Prostate gland (tissue), 2 donors: ENCODE data around the gene RCBTB2. TPM values are rescaled to one million over a fixed set of nuclear protein-coding genes. Genes with fewer than 3 reads are reported as not detected.

Source experiments
- DNase-seq: peaks from one replicate; pipeline ENCODE4 v3.0.0-alpha.2; 2019; ENCODE audit warnings: low spot score
- H3K27ac ChIP-seq, 2 donors: fragments of 200-600 bp; sonication (generic); 2 replicates each; pipeline ENCODE4 v1.5.1; 2017 to 2019
- H3K27me3 ChIP-seq: fragments of 200-600 bp; sonication (generic); replicated peaks from 2 replicates; pipeline ENCODE4 v1.5.1; 2019; ENCODE audit not compliant: insufficient read depth
- H3K36me3 ChIP-seq, 2 donors: fragments of 200-600 bp; sonication (generic); 1 replicate in 1 of 2; 2 replicates in 1 of 2; pipeline versions ENCODE4 v1.5.1 to v1.8.1; 2017 to 2019
- H3K4me1 ChIP-seq: fragments of 200-600 bp; sonication (generic); replicated peaks from 2 replicates; pipeline ENCODE4 v1.5.1; 2019
- H3K4me3 ChIP-seq, 2 donors: fragments of 200-600 bp; sonication (generic); 2 replicates each; pipeline ENCODE4 v1.5.1; 2017 to 2019
- H3K9me3 ChIP-seq: fragments of 200-600 bp; sonication (generic); 2 replicates; pipeline ENCODE4 v1.5.1; 2017
- POLR2A ChIP-seq: fragments of 450-650 bp; IDR thresholded peaks from one replicate; pipeline ENCODE4 v1.6.1; 2016; ENCODE audit warnings: antibody characterized with exemption, mild to moderate bottlenecking
- POLR2AphosphoS5 ChIP-seq: sonication (generic); formaldehyde crosslinking; IDR thresholded peaks from one replicate; pipeline ENCODE4 v1.6.1; 2017; ENCODE audit warnings: antibody characterized with exemption
- WGBS: methylation state at CpG from one replicate; pipeline ENCODE4 v1.1.5; 2018; 5-methylcytosine and 5-hydroxymethylcytosine counted together
- intact Hi-C: fragments of 100-400 bp; cut with DNase I; formaldehyde crosslinking; loops from one replicate; pipeline ENCODE4 v1.14.2; 2022
- total RNA-seq, 2 donors: library from RNA; depleted of rRNA; stranded (reverse); fragments of >200 nt; gene quantifications; one replicate each; pipeline ENCODE4 v1.1.0, GENCODE V29; 2016
- TF ChIP-seq, protein P1 (sequence below), 4 experiments: fragments of 200-600 bp in 2 of 4; fragments of 450-650 bp in 2 of 4; sonication (generic) in 2 of 4; IDR thresholded peaks; 1 replicate in 3 of 4; 2 replicates in 1 of 4; pipeline ENCODE4 v1.5.1; 2016 to 2019; ENCODE audit warnings: antibody characterized with exemption in 4 of 4, mild to moderate bottlenecking in 2 of 4, moderate library complexity in 2 of 4

Gene RCBTB2
- total RNA-seq, 2 donors from 2014 or later = 11.6 to 26.2 TPM

GRCh38 chr13:48530833-48531232 lies 2.0 kb downstream of the RCBTB2 start:
- H3K4me3 ChIP-seq = no peak overlapping the region

DNA sequence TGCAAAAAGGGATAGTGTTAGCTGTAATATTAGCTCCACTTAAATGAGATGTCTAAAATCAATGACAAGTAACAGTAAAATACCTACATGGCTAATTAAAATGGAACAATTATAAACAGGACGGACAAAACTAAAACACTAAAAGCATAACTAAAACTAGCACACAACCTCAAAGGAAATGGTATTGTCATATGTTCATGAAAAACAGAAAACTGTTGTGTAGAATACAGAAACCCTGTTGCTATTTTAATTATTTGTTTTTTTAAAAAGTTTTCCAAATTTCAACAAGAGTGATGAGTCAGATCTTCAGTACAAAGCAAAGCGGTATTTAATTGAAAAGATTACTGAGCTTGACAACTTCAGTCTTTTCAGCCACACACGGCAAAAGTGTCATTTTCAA lies 4.2 kb downstream of the RCBTB2 start:
- no peak overlapping the region for H3K27ac ChIP-seq
- 80% methylated on average over 3 of the region's 3 CpGs for WGBS
- no peaks in the 10 kb centered on the region for H3K27me3 ChIP-seq
- no peaks in the 10 kb centered on the region for H3K36me3 ChIP-seq
- H3K4me1 ChIP-seq = no peaks in the 10 kb centered on the region
- H3K9me3 ChIP-seq = no peaks in the 10 kb centered on the region
- intact Hi-C loops = no loop called here
- no peak for TF ChIP-seq POLR2A
- TF ChIP-seq, protein P1, sequence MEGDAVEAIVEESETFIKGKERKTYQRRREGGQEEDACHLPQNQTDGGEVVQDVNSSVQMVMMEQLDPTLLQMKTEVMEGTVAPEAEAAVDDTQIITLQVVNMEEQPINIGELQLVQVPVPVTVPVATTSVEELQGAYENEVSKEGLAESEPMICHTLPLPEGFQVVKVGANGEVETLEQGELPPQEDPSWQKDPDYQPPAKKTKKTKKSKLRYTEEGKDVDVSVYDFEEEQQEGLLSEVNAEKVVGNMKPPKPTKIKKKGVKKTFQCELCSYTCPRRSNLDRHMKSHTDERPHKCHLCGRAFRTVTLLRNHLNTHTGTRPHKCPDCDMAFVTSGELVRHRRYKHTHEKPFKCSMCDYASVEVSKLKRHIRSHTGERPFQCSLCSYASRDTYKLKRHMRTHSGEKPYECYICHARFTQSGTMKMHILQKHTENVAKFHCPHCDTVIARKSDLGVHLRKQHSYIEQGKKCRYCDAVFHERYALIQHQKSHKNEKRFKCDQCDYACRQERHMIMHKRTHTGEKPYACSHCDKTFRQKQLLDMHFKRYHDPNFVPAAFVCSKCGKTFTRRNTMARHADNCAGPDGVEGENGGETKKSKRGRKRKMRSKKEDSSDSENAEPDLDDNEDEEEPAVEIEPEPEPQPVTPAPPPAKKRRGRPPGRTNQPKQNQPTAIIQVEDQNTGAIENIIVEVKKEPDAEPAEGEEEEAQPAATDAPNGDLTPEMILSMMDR (IDR thresholded peaks at IDR 0.05) = no peak
- TF ChIP-seq POLR2AphosphoS5 = no peak
- H3K4me3 ChIP-seq = no peak overlapping the region
- DNase-seq = no peak

More at GRCh38 chr13:48530833-48531232, 2.0 kb downstream of the RCBTB2 start:
- H3K27me3 ChIP-seq = no peaks in the 10 kb centered on the region
- no peak for DNase-seq
- intact Hi-C loops = loop anchor here (5.0 kb wide), 1 partner anchor 119 kb away; the partner anchor contains the start of gene LPAR6
- no peaks in the 10 kb centered on the region for H3K4me1 ChIP-seq
- H3K27ac ChIP-seq = peak overlapping the region; percentile 4 to 98
- H3K36me3 ChIP-seq = no peaks in the 10 kb centered on the region
- no peaks in the 10 kb centered on the region for H3K9me3 ChIP-seq
- WGBS = 72% methylated on average over 6 of the region's 6 CpGs
- no peak for TF ChIP-seq POLR2A
- TF ChIP-seq, protein P1 (IDR thresholded peaks at IDR 0.05) = no peak
- no peak for TF ChIP-seq POLR2AphosphoS5

GRCh38 chr13:48527955-48528354 lies 4.9 kb downstream of the RCBTB2 start:
- Histone ChIP-seq H3K27ac (peak overlapping the region in 1 of 2 donors; percentile 9), H3K4me3 (no peak overlapping the region), H3K27me3 (no peaks in the 10 kb centered on the region), H3K36me3 (no peaks in the 10 kb centered on the region), H3K9me3 (no peaks in the 10 kb centered on the region), H3K4me1 (no peaks in the 10 kb centered on the region)
- no peak for DNase-seq
- intact Hi-C loops = no loop called here
- 53% methylated on average over 2 of the region's 2 CpGs for WGBS
- TF ChIP-seq POLR2A (no peak), POLR2AphosphoS5 (no peak)
- TF ChIP-seq, protein P1 (IDR thresholded peaks at IDR 0.05) = no peak

- DNase-seq = no peak
- 96% methylated on average over 10 of the region's 10 CpGs for WGBS
- H3K27me3 ChIP-seq = no peaks in the 10 kb centered on the region
- no peaks in the 10 kb centered on the region for H3K4me1 ChIP-seq
- H3K9me3 ChIP-seq = no peaks in the 10 kb centered on the region
- H3K27ac ChIP-seq = no peak overlapping the region
- no peak overlapping the region for H3K4me3 ChIP-seq
- intact Hi-C loops = no loop called here
- TF ChIP-seq, protein P1 (IDR thresholded peaks at IDR 0.05) = no peak
- TF ChIP-seq POLR2AphosphoS5 = no peak
- no peak for TF ChIP-seq POLR2A
- no peaks in the 10 kb centered on the region for H3K36me3 ChIP-seq
Measured at GRCh38 chr13:48526286-48526685, 6.6 kb downstream of the RCBTB2 start.

GRCh38 chr13:48518083-48518482 lies 14.8 kb downstream of the RCBTB2 start:
- intact Hi-C loops = no loop called here

More at GRCh38 chr13:48518083-48518482, 14.8 kb downstream of the RCBTB2 start:
- Histone ChIP-seq H3K4me1 (no peaks in the 10 kb centered on the region), H3K36me3 (no peaks in the 10 kb centered on the region), H3K27me3 (no peaks in the 10 kb centered on the region), H3K27ac (no peak overlapping the region), H3K9me3 (no peaks in the 10 kb centered on the region), H3K4me3 (no peak overlapping the region)
- TF ChIP-seq POLR2A = no peak
- TF ChIP-seq, protein P1 (IDR thresholded peaks at IDR 0.05) = no peak
- no peak for DNase-seq
- WGBS = 86% methylated on average over 1 of the region's 1 CpG
